Measurements from ENCODE around the gene G6PD.
"Not testable (repeated sequence)": the region's sequence is repeated elsewhere in the genome, so short reads cannot be mapped to it uniquely, and the experiment has no call there.

Gene G6PD

GRCh38 chrX:154546354-154547244 is at the start of gene G6PD:
Gene G6PD, minus strand, starts transcription at chrX:154546846. Its CDS starts 691 bp downstream, at chrX:154546155.
- DNase-seq (ENCODE audit: low read depth): no peak

- DNase-seq (ENCODE audit: low read depth): no peak
Observed at GRCh38 chrX:154595559-154596249, 49.1 kb upstream of the G6PD start.

- DNase-seq (ENCODE audit: low read depth): no peak
Observed at GRCh38 chrX:154594491-154594890, 47.8 kb upstream of the G6PD start.

GRCh38 chrX:154593201-154593600 is 46.6 kb upstream of the G6PD start:
- DNase-seq (ENCODE audit: low read depth): no peak

GRCh38 chrX:154592505-154592904 is 45.9 kb upstream of the G6PD start:
- DNase-seq (ENCODE audit: low read depth): no peak

- DNase-seq (ENCODE audit: low read depth): not testable (repeated sequence)
Observed at GRCh38 chrX:154590415-154590814, 43.8 kb upstream of the G6PD start.

GRCh38 chrX:154584585-154585183 is 38.0 kb upstream of the G6PD start, which contains the start of gene CTAG1A:
Gene CTAG1A, plus strand, starts transcription at chrX:154585133. Its CDS starts 74 bp downstream, at chrX:154585207.
- DNase-seq (ENCODE audit: low read depth): not testable (repeated sequence)

- DNase-seq (ENCODE audit: low read depth): not testable (repeated sequence)
Observed at GRCh38 chrX:154582994-154583393, 36.3 kb upstream of the G6PD start.

- DNase-seq (ENCODE audit: low read depth): not testable (repeated sequence)
Observed at GRCh38 chrX:154575076-154575475, 28.4 kb upstream of the G6PD start.

GRCh38 chrX:154573061-154573460 is 26.4 kb upstream of the G6PD start:
- DNase-seq (ENCODE audit: low read depth): not testable (repeated sequence)

- DNase-seq (ENCODE audit: low read depth): not testable (repeated sequence)
Observed at GRCh38 chrX:154570361-154570760, 23.7 kb upstream of the G6PD start.

GRCh38 chrX:154562295-154562694 is 15.6 kb upstream of the G6PD start:
- not testable (repeated sequence) for DNase-seq (ENCODE audit: low read depth)

GRCh38 chrX:154560326-154560725 is 13.7 kb upstream of the G6PD start:
- not testable (repeated sequence) for DNase-seq (ENCODE audit: low read depth)

GRCh38 chrX:154558896-154559295 is 12.2 kb upstream of the G6PD start:
- not testable (repeated sequence) for DNase-seq (ENCODE audit: low read depth)

- not testable (repeated sequence) for DNase-seq (ENCODE audit: low read depth)
Observed at GRCh38 chrX:154558060-154558690, 11.5 kb upstream of the G6PD start.

- not testable (repeated sequence) for DNase-seq (ENCODE audit: low read depth)
Observed at GRCh38 chrX:154552112-154552806, 5.6 kb upstream of the G6PD start.

GRCh38 chrX:154549766-154550165 is 3.1 kb upstream of the G6PD start:
- DNase-seq (ENCODE audit: low read depth): no peak

GRCh38 chrX:154548028-154548316 is 1.3 kb upstream of the G6PD start:
- DNase-seq (ENCODE audit: low read depth): no peak

GRCh38 chrX:154547245-154548027 is 790 bp upstream of the G6PD start, which contains the start of gene IKBKG:
Gene IKBKG, plus strand, starts transcription at chrX:154547620. Its CDS starts 4,383 bp downstream, at chrX:154552003.
- DNase-seq (ENCODE audit: low read depth): peak; percentile 47

GRCh38 chrX:154545673-154546274 is 872 bp downstream of the G6PD start:
- DNase-seq (ENCODE audit: low read depth): no peak

All from non-pigmented ciliary epithelial cell (primary cell).